Cerebellar nuclear complex (tissue), 1 donor: ENCODE measurements around the gene MYT1.

ENCODE experiments used
- DNase-seq, 2 experiments: peaks; one replicate each; lab custom pipeline; 2025; lab: John Stamatoyannopoulos, UW

MYT1 gene

GRCh38 chr20:64247970-64248841 is 84.0 kb downstream of the MYT1 start:
- DNase-seq = no peak

- no peak for DNase-seq
Measured at GRCh38 chr20:64250027-64250426, 85.8 kb downstream of the MYT1 start.

- DNase-seq = no peak
Measured at GRCh38 chr20:64253000-64253383, 88.7 kb downstream of the MYT1 start.

- DNase-seq = no peak
Measured at GRCh38 chr20:64253443-64253842, 89.2 kb downstream of the MYT1 start.

GRCh38 chr20:64254156-64254555 is 89.9 kb downstream of the MYT1 start:
- DNase-seq = no peak

- no peak for DNase-seq
Measured at GRCh38 chr20:64254571-64255360, 90.5 kb downstream of the MYT1 start.

GRCh38 chr20:64255361-64256281 is 91.4 kb downstream of the MYT1 start, which contains the start of gene PCMTD2:
PCMTD2 (plus strand) TSS chr20:64255748; CDS start chr20:64259966, 4,218 bp downstream.
- DNase-seq = peak in 1 of 2 experiments; percentile 17

- DNase-seq = no peak
Measured at GRCh38 chr20:64256282-64256935, 92.2 kb downstream of the MYT1 start.

- no peak for DNase-seq
Measured at GRCh38 chr20:64257107-64257757, 93.0 kb downstream of the MYT1 start.

GRCh38 chr20:64258071-64258823 is 94.0 kb downstream of the MYT1 start:
- DNase-seq = no peak

GRCh38 chr20:64260239-64260638 is 96.0 kb downstream of the MYT1 start:
- DNase-seq = no peak

GRCh38 chr20:64261138-64261537 is 96.9 kb downstream of the MYT1 start:
- no peak for DNase-seq

- DNase-seq = no peak
Measured at GRCh38 chr20:64264091-64264490, 99.8 kb downstream of the MYT1 start.

- DNase-seq = no peak
Measured at GRCh38 chr20:64265201-64265600, 100.9 kb downstream of the MYT1 start.

- DNase-seq = no peak
Measured at GRCh38 chr20:64266988-64267387, 102.7 kb downstream of the MYT1 start.

GRCh38 chr20:64268174-64268573 is 103.9 kb downstream of the MYT1 start:
- DNase-seq = no peak

- DNase-seq = no peak
Measured at GRCh38 chr20:64269604-64270411, 105.6 kb downstream of the MYT1 start.

- DNase-seq = no peak
Measured at GRCh38 chr20:64271636-64272035, 107.4 kb downstream of the MYT1 start.

- DNase-seq = no peak
Measured at GRCh38 chr20:64273109-64273508, 108.9 kb downstream of the MYT1 start.
